HG02840 (cell line): ENCODE results near the gene PRICKLE3.
"Not testable (repeated sequence)": the region's sequence is repeated elsewhere in the genome, so short reads cannot be mapped to it uniquely, and the experiment has no call there.

Source experiments
- ATAC-seq: cut with Tn5 transposase; IDR thresholded peaks from one replicate; pipeline ENCODE4 v1.9.1; 2021; ENCODE audit warnings: mild to moderate bottlenecking, moderate library complexity, moderate number of reproducible peaks; ENCODE audit not compliant: unreplicated experiment, low FRiP score

Gene PRICKLE3

DNA sequence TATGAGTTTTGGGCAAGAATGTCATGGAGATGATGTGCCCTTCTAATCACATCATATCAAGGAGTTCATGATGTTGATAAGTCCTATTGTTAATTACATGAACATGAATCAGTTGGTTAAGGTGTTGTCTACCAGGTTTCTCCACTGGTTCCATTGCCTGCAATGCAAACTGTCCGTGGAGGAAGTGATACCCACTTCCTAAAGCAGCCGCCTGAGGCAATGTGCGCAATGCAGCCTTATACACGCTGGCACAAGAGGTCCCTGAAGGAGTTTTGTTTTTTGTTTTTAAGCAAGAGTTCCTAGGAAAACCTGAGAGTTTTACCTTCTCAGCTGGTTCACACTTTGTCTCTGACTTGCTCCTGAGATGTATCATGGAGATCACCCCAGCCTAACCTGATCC is 56.7 kb downstream of the PRICKLE3 start:
- no peak for ATAC-seq

DNA sequence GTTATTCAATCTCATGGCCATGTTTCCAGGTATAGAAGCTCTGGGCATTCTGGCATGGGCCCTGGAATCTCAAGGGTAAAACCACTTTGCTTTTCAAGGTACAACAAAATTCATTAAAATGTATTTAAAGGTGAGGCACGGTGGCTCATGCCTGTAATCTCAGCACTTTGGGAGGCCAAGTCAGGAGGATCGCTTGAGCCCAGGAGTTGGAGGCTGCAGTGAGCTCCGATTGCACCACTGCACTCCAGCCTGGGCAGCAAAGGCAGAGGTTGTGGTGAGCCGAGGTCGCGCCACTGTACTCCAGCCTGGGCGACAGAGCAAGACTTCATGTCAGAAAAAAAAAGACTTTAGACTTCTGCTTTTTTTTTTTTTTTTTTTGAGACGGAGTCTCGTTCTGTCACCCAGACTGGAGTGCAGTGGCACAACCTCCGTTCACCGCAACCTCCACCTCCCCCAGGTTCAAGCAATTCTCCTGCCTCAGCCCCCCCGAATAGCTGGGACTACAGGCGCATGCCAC is 58.4 kb downstream of the PRICKLE3 start:
- not testable (repeated sequence) for ATAC-seq
